K562 (cell line): ENCODE measurements around the gene UBE3D. TPM values are rescaled to one million over a fixed set of nuclear protein-coding genes. Genes with fewer than 3 reads are reported as not detected.
A peak's percentile ranks its signal among the peaks of the same experiment; 100 is the strongest.

Source experiments
- CEBPZ ChIP-seq: fragments of 150-350 bp; IDR thresholded peaks from 2 replicates; pipeline ENCODE4 v1.6.1; 2014; ENCODE audit warnings: low read depth, mild to moderate bottlenecking, low read length, borderline replicate concordance
- CTCFL ChIP-seq: IDR thresholded peaks from 2 replicates; pipeline ENCODE4 v1.6.1; 2011; ENCODE audit warnings: borderline replicate concordance, low read depth, mild to moderate bottlenecking, moderate library complexity, low read length; ENCODE audit not compliant: insufficient read depth, poor library complexity, severe bottlenecking
- ELF1 ChIP-seq: fragments of 200-800 bp; sonication (Bioruptor generic); IDR thresholded peaks from 2 replicates; pipeline ENCODE4 v1.6.1; 2016; ENCODE audit warnings: missing genetic modification characterization, missing compliant biosample characterization
- ILF3 ChIP-seq: fragments of 450-650 bp; IDR thresholded peaks from 2 replicates; pipeline ENCODE4 v1.6.1; 2018; ENCODE audit warnings: antibody characterized with exemption, mild to moderate bottlenecking, moderate library complexity, borderline replicate concordance
- MTA1 ChIP-seq: fragments of 450-650 bp; IDR thresholded peaks from 2 replicates; pipeline ENCODE4 v1.6.1; 2017; ENCODE audit warnings: borderline replicate concordance
- MTA2 ChIP-seq: fragments of 450-650 bp; IDR thresholded peaks from 2 replicates; pipeline ENCODE4 v1.6.1; 2016; ENCODE audit warnings: low read depth
- MYNN ChIP-seq, 2 experiments: sonication (generic); formaldehyde crosslinking in 1 of 2; IDR thresholded peaks; 2 replicates each; pipeline versions ENCODE4 v1.5.0 to v1.6.1; 2016 to 2020; ENCODE audit warnings: antibody characterized with exemption in 1 of 2, missing genetic modification reagents in 1 of 2
- NFATC3 ChIP-seq: fragments of 450-650 bp; IDR thresholded peaks from 2 replicates; pipeline ENCODE4 v1.6.1; 2017; ENCODE audit warnings: mild to moderate bottlenecking
- ZNF184 ChIP-seq: sonication (generic); formaldehyde crosslinking; IDR thresholded peaks from 2 replicates; pipeline ENCODE4 v1.5.0; 2020; ENCODE audit warnings: missing genetic modification reagents
- ZNF609 ChIP-seq: sonication (generic); formaldehyde crosslinking; IDR thresholded peaks from 2 replicates; pipeline ENCODE4 v1.8.1; 2023; ENCODE audit warnings: missing genetic modification reagents, mild to moderate bottlenecking, borderline replicate concordance
- polyA plus RNA-seq, 8 experiments: library from polyadenylated mRNA; depleted of rRNA in 4 of 8; stranded (reverse) in 5 of 8; unstranded in 3 of 8; fragments of >200 nt; fragmentation: Nextera tagmentation in 2 of 8; fragmentation: Illumina TruSeq in 1 of 8; extraction: Ambion mirVana in 2 of 8; extraction: Trizol in 1 of 8; gene quantifications; 2 replicates each; pipeline versions ENCODE4 v1.2.1 to v1.2.3, GENCODE V29; 2011 to 2014; ENCODE audit warnings: inconsistent platforms in 1 of 8, missing spikeins in 1 of 8
- total RNA-seq, 7 experiments: library from RNA; depleted of rRNA in 6 of 7; stranded (reverse); fragments of >200 nt in 6 of 7; fragmentation: Illumina TruSeq in 2 of 7; extraction: Trizol in 2 of 7; gene quantifications; 2 replicates each; pipeline versions ENCODE4 v1.2.1 to v1.2.3, GENCODE V29; 2011 to 2021; ENCODE audit warnings: low replicate concordance in 1 of 7
- TF ChIP-seq, protein P1 (sequence below): fragments of 250-450 bp; sonication (Bioruptor Pico); IDR thresholded peaks from 2 replicates; pipeline ENCODE4 v1.8.0; 2021; ENCODE audit warnings: borderline replicate concordance, mild to moderate bottlenecking, moderate library complexity; ENCODE audit not compliant: poor library complexity, severe bottlenecking
- TF ChIP-seq, protein P2 (sequence below): fragments of 450-650 bp; IDR thresholded peaks from 2 replicates; pipeline ENCODE4 v1.6.1; 2018; ENCODE audit warnings: mild to moderate bottlenecking, low read depth; ENCODE audit not compliant: partially characterized antibody

UBE3D gene
- total and polyA plus RNA-seq, 9 of the 15 experiments (the other 6 are each of a cell fraction or from before 2014, with no cell fraction given): 9.4 to 17.6 (median 11.9) TPM

DNA sequence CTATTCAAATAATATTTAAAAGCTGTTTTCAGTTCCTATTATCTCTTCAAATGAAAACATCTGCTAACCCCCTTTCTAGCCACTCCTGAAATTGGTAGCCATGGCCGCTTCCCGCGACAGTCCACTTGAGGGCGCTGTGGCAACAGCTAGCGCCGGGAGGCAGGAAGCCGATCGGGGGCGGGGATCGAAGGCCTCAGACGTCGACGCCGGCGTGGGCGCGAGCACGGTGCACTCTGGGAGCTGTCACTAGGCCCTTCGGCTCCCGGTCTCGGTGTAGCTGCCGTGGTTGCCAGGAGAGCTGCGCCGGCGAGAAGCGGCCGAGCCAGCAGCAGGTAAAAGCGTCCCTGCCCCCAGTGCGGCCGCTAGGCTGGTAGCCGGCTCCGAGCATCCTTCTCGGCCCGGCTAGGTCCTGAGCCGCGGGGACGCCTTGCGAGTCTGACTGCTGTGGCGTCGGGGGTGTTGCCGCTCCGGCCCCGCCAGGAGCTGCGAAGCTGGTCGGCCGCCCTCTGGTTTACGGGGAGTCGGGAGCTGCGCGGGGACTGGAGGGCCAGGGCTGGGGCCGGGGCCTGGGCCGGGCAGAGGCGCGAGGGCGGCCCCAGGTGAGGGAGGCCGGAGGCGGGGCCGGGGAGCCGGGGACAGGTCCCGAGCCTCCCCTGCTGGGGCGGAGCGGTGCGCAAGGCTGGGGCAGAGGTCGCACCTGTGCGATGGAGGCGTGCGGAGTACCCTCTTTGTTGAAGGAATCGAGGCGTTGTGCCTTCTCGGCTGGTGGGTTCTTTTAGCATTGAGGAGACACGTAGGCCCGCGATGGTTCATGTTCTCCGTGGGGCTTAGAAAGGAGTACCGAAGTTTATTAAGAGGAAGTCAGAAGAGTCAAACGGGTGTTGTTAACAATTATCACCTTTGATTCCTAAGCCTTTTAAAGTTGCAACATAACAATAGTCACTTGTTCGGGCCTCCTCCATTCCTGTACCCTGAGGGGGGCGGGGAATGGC is 2.1 kb upstream of the UBE3D start, which contains the start of gene DOP1A (continued):
- TF ChIP-seq, protein P1, sequence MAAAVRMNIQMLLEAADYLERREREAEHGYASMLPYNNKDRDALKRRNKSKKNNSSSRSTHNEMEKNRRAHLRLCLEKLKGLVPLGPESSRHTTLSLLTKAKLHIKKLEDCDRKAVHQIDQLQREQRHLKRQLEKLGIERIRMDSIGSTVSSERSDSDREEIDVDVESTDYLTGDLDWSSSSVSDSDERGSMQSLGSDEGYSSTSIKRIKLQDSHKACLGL (CRISPR knock-in tag): no peak
- TF ChIP-seq, protein P2, sequence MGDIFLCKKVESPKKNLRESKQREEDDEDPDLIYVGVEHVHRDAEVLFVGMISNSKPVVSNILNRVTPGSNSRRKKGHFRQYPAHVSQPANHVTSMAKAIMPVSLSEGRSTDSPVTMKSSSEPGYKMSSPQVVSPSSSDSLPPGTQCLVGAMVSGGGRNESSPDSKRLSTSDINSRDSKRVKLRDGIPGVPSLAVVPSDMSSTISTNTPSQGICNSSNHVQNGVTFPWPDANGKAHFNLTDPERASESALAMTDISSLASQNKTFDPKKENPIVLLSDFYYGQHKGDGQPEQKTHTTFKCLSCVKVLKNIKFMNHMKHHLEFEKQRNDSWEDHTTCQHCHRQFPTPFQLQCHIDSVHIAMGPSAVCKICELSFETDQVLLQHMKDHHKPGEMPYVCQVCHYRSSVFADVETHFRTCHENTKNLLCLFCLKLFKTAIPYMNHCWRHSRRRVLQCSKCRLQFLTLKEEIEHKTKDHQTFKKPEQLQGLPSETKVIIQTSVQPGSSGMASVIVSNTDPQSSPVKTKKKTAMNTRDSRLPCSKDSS: no peak
- TF ChIP-seq MYNN (IDR thresholded peaks at IDR 0.05): no peak
- no peak for TF ChIP-seq MYNN (CRISPR knock-in tag; IDR thresholded peaks at IDR 0.05)
- TF ChIP-seq CEBPZ: no peak
- no peak for TF ChIP-seq ILF3
- no peak for TF ChIP-seq MTA2
- TF ChIP-seq CTCFL: peak; percentile 33
- no peak for TF ChIP-seq ZNF184
- TF ChIP-seq ZNF609 (CRISPR knock-in tag): no peak
- TF ChIP-seq MTA1: no peak
- peak; percentile 74 for TF ChIP-seq ELF1 (tag)
- no peak for TF ChIP-seq NFATC3
